Breast epithelium (tissue), 3 donors: ENCODE results near the gene HOXA11.

Experiments used
- POLR2A ChIP-seq: fragments of 450-650 bp; IDR thresholded peaks from one replicate; pipeline ENCODE4 v1.6.1; 2016; ENCODE audit warnings: antibody characterized with exemption, mild to moderate bottlenecking, moderate library complexity
- POLR2AphosphoS5 ChIP-seq, 3 donors: sonication (generic); formaldehyde crosslinking; IDR thresholded peaks; one replicate each; pipeline ENCODE4 v1.6.1; 2017; ENCODE audit warnings: antibody characterized with exemption in 3 of 3
- TF ChIP-seq, protein P1 (sequence below), 3 donors: fragments of 450-650 bp; IDR thresholded peaks; one replicate each; pipeline ENCODE4 v1.5.1; 2016 to 2017; ENCODE audit warnings: antibody characterized with exemption in 3 of 3, mild to moderate bottlenecking in 3 of 3, moderate library complexity in 3 of 3

- TF ChIP-seq, protein P1, sequence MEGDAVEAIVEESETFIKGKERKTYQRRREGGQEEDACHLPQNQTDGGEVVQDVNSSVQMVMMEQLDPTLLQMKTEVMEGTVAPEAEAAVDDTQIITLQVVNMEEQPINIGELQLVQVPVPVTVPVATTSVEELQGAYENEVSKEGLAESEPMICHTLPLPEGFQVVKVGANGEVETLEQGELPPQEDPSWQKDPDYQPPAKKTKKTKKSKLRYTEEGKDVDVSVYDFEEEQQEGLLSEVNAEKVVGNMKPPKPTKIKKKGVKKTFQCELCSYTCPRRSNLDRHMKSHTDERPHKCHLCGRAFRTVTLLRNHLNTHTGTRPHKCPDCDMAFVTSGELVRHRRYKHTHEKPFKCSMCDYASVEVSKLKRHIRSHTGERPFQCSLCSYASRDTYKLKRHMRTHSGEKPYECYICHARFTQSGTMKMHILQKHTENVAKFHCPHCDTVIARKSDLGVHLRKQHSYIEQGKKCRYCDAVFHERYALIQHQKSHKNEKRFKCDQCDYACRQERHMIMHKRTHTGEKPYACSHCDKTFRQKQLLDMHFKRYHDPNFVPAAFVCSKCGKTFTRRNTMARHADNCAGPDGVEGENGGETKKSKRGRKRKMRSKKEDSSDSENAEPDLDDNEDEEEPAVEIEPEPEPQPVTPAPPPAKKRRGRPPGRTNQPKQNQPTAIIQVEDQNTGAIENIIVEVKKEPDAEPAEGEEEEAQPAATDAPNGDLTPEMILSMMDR (IDR thresholded peaks at IDR 0.05), result no peak
- TF ChIP-seq POLR2A, result no peak
- no peak for TF ChIP-seq POLR2AphosphoS5 (IDR thresholded peaks at IDR 0.05)
Observed at GRCh38 chr7:27207348-27207985, 22.4 kb upstream of the HOXA11 start.
